ENCODE measurements around the gene KRTAP5-9.

DNA sequence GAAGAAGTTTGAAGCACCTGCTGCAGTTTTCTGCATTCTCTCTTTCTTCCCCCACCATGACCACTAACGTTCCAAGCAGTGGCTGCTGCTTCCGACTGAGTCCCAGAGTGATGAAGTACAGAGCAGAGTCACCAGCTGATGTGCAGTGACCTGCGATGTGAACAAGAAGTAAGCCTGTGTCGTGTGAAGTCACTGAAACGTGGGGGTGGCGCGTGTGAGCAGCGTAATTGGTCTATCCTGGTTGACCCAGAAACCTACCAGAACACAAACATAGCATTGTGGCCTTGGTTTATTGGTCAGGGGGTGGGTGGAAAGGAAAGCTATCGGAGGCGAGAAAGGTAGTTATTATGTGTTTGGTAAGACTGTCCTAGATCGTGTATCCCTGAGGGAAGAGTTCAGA lies 17.6 kb upstream of the KRTAP5-9 start:
- TF ChIP-seq, protein P1, sequence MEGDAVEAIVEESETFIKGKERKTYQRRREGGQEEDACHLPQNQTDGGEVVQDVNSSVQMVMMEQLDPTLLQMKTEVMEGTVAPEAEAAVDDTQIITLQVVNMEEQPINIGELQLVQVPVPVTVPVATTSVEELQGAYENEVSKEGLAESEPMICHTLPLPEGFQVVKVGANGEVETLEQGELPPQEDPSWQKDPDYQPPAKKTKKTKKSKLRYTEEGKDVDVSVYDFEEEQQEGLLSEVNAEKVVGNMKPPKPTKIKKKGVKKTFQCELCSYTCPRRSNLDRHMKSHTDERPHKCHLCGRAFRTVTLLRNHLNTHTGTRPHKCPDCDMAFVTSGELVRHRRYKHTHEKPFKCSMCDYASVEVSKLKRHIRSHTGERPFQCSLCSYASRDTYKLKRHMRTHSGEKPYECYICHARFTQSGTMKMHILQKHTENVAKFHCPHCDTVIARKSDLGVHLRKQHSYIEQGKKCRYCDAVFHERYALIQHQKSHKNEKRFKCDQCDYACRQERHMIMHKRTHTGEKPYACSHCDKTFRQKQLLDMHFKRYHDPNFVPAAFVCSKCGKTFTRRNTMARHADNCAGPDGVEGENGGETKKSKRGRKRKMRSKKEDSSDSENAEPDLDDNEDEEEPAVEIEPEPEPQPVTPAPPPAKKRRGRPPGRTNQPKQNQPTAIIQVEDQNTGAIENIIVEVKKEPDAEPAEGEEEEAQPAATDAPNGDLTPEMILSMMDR (conservative IDR thresholded peaks at IDR 0.05; ENCODE audit: low read depth, low read length): no peak
- TF ChIP-seq EZH2 (IDR thresholded peaks at IDR 0.05; ENCODE audit: borderline replicate concordance, low read depth, low read length, poor library complexity, severe bottlenecking): no peak

Measured in A673 (cell line).